GM18909 (cell line): ENCODE data around the gene UGT8.
A peak's percentile ranks its signal among the peaks of the same experiment; 100 is the strongest.
"Not testable (repeated sequence)": the region's sequence is repeated elsewhere in the genome, so short reads cannot be mapped to it uniquely, and the experiment has no call there.

Experiments
- ATAC-seq: cut with Tn5 transposase; IDR thresholded peaks from one replicate; pipeline ENCODE4 v1.9.1; 2021; ENCODE audit warnings: mild to moderate bottlenecking; ENCODE audit not compliant: unreplicated experiment, poor library complexity

UGT8 gene

GRCh38 chr4:114601304-114602052, 2.9 kb downstream of the UGT8 start:
- ATAC-seq = peak; percentile 47

GRCh38 chr4:114603497-114603896, 4.9 kb downstream of the UGT8 start:
- ATAC-seq = peak; percentile 91

GRCh38 chr4:114606245-114606644, 7.6 kb downstream of the UGT8 start:
- ATAC-seq = no peak

- no peak for ATAC-seq
These were observed 8.4 kb downstream of the UGT8 start for GRCh38 chr4:114607056-114607455.

GRCh38 chr4:114613560-114613959, 15.0 kb downstream of the UGT8 start:
- no peak for ATAC-seq

GRCh38 chr4:114615435-114615834, 16.8 kb downstream of the UGT8 start:
- peak; percentile 95 for ATAC-seq

GRCh38 chr4:114616036-114616435, 17.4 kb downstream of the UGT8 start:
- not testable (repeated sequence) for ATAC-seq

- no peak for ATAC-seq
These were observed 27.6 kb downstream of the UGT8 start for GRCh38 chr4:114626196-114626595.

- no peak for ATAC-seq
These were observed 37.8 kb downstream of the UGT8 start for GRCh38 chr4:114636192-114636935.

GRCh38 chr4:114642173-114642780, 43.7 kb downstream of the UGT8 start:
- ATAC-seq = no peak

- ATAC-seq = no peak
These were observed 51.3 kb downstream of the UGT8 start for GRCh38 chr4:114649908-114650307.

GRCh38 chr4:114653675-114654074, 55.1 kb downstream of the UGT8 start:
- ATAC-seq = no peak

- no peak for ATAC-seq
These were observed 56.0 kb downstream of the UGT8 start for GRCh38 chr4:114654592-114654991.

- ATAC-seq = no peak
These were observed 59.6 kb downstream of the UGT8 start for GRCh38 chr4:114658179-114658578.

- no peak for ATAC-seq
These were observed 60.2 kb downstream of the UGT8 start for GRCh38 chr4:114658776-114659175.

- ATAC-seq = peak; percentile 98
These were observed 60.9 kb downstream of the UGT8 start for GRCh38 chr4:114659386-114660008.

- ATAC-seq = no peak
These were observed 64.5 kb downstream of the UGT8 start for GRCh38 chr4:114663083-114663482.

- no peak for ATAC-seq
These were observed 70.0 kb downstream of the UGT8 start for GRCh38 chr4:114668577-114668976.

GRCh38 chr4:114670733-114671132, 72.1 kb downstream of the UGT8 start:
- not testable (repeated sequence) for ATAC-seq

- ATAC-seq = no peak
These were observed 74.7 kb downstream of the UGT8 start for GRCh38 chr4:114673306-114673705.

- ATAC-seq = no peak
These were observed 75.5 kb downstream of the UGT8 start for GRCh38 chr4:114674080-114674479.
